ENCODE data around the gene OAS1.

GRCh38 chr12:112930350-112930749, 23.6 kb downstream of the OAS1 start:
- no peak for TF ChIP-seq FOS (IDR thresholded peaks at IDR 0.05; ENCODE audit: borderline replicate concordance, insufficient read depth, low read length)
- TF ChIP-seq CTCF (IDR thresholded peaks at IDR 0.05; ENCODE audit: extremely low read depth in 1 of 2, insufficient read depth in 1 of 2, low read depth in 1 of 2, low read length in 2 of 2), result no peak
- TF ChIP-seq POLR2A (IDR thresholded peaks at IDR 0.05; ENCODE audit: low read depth, low read length), result no peak

Measured in endothelial cell of umbilical vein (primary cell).